GM21529 (cell line): ENCODE measurements around the gene NUCB1.

Source experiments
- ATAC-seq: cut with Tn5 transposase; IDR thresholded peaks from one replicate; pipeline ENCODE4 v1.9.1; 2021; ENCODE audit not compliant: unreplicated experiment

NUCB1 gene

GRCh38 chr19:48961673-48962028 is 61.5 kb downstream of the NUCB1 start:
- ATAC-seq = no peak

- ATAC-seq = peak; percentile 44
Observed at GRCh38 chr19:48962029-48962848, 62.1 kb downstream of the NUCB1 start.

GRCh38 chr19:48962849-48963165 is 62.7 kb downstream of the NUCB1 start:
- ATAC-seq = no peak

GRCh38 chr19:48963371-48964204 is 63.5 kb downstream of the NUCB1 start:
- ATAC-seq = no peak

- ATAC-seq = no peak
Observed at GRCh38 chr19:48964205-48965039, 64.3 kb downstream of the NUCB1 start.

GRCh38 chr19:48965040-48965805 is 65.1 kb downstream of the NUCB1 start, which contains the start of gene FTL:
FTL (plus strand) TSS chr19:48965309; CDS start chr19:48965508, 199 bp downstream.
- ATAC-seq = peak; percentile 48

GRCh38 chr19:48965806-48966540 is 65.9 kb downstream of the NUCB1 start:
- no peak for ATAC-seq

GRCh38 chr19:48966541-48967345 is 66.6 kb downstream of the NUCB1 start:
- no peak for ATAC-seq

- ATAC-seq = no peak
Observed at GRCh38 chr19:48967346-48968178, 67.5 kb downstream of the NUCB1 start.

- ATAC-seq = no peak
Observed at GRCh38 chr19:48968179-48968661, 68.1 kb downstream of the NUCB1 start.

GRCh38 chr19:48968813-48969218 is 68.7 kb downstream of the NUCB1 start:
- no peak for ATAC-seq

- no peak for ATAC-seq
Observed at GRCh38 chr19:48969276-48970138, 69.4 kb downstream of the NUCB1 start.

- no peak for ATAC-seq
Observed at GRCh38 chr19:48970139-48970766, 70.1 kb downstream of the NUCB1 start.

GRCh38 chr19:48970923-48971395 is 70.8 kb downstream of the NUCB1 start:
- no peak for ATAC-seq
